HG03135 (cell line): ENCODE measurements around the gene KAT2A.
A peak's percentile ranks its signal among the peaks of the same experiment; 100 is the strongest.

Experiments used
- ATAC-seq: cut with Tn5 transposase; IDR thresholded peaks from one replicate; pipeline ENCODE4 v1.9.1; 2021; ENCODE audit warnings: mild to moderate bottlenecking, moderate library complexity; ENCODE audit not compliant: unreplicated experiment

The KAT2A gene

DNA sequence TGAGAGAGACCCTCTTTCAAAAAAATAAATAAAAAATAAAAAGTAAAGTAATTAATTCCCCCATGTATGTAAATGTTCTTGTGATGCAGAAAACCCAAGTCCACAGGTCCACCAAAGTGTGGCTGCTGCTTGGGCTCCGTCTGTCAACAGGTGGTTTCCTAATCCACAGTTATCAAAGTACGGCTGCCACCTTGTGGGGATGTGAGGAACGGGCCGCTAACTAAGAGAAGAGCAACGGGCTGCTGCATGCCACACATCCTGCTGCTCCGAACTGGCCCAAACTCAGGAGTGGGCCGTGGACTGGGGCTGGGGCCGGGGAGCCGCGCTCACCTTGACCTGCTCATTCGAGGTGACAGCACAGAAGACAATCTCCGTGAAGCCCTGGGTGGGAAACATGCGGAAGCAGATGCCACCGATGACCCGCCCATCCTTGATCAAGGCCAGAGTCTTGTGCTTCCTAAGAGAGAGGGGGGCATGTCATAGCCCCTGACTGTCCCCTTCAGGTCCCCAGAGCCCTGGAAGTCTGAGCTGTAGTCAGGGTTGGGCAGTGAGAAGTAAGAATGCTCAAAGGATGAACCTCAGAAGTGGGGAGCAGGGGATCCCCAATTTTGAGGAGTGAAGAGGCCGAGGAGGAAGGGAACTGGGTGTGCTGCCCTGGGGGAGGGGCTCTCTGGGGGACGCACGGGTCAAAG lies 4.3 kb downstream of the KAT2A start:
- ATAC-seq, result no peak

DNA sequence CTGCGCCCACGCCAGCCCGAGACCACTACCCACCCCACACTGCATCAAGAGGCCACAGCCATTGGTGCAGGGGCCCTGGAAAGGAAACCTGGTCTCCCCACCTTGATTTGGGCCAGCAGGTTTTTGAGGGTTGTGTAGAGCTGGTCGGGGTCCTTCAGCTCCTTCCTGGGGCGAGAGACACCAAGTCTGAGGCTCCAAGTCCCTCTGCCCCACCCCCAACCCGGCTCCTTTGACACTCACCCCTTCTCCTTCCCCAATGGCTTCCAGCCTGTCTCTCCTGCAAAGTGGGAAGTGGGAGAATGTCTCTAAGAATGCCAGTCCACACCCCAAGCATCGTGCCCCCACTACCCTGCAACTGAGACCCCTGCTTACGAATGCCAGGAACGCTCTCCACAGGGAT lies 7.0 kb downstream of the KAT2A start:
- ATAC-seq, result no peak

DNA sequence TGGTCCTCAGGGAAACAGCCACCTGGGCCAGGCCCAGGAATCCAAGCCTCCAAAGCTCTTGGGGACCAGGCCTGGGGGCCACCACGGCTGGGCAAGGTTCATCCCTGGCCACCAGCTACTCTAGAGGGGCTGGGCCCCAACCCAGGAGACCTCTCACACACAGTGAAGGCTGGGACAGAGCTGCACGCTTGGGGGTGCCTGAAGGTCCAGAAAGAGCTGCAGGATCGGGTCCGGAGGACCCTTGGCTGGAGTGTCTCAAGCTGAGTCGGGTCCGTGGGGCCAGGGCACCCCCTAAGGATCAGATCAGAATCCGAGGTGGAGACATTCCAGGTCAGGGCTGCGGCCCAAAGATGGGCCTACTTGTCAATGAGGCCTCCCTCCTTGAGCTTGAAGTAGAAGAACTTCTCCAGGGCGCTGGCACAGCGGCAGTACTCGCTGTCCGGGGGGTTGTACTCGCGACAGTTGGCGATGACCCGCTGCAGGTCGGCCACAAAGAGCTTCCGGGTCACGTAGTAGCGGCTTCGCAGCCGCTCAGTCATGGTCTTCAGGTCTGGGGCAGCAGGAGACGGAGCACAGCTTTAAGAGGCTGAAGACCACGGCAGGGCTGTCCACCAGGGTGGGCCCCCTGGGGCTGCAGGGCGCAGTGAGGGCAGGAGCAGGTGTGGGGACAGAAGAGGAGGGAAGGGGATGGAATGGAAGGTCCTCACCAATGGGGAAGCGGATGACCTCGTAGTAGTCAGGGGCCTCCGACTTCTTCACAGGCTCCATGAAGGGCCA lies 7.7 kb downstream of the KAT2A start:
- no peak for ATAC-seq

DNA sequence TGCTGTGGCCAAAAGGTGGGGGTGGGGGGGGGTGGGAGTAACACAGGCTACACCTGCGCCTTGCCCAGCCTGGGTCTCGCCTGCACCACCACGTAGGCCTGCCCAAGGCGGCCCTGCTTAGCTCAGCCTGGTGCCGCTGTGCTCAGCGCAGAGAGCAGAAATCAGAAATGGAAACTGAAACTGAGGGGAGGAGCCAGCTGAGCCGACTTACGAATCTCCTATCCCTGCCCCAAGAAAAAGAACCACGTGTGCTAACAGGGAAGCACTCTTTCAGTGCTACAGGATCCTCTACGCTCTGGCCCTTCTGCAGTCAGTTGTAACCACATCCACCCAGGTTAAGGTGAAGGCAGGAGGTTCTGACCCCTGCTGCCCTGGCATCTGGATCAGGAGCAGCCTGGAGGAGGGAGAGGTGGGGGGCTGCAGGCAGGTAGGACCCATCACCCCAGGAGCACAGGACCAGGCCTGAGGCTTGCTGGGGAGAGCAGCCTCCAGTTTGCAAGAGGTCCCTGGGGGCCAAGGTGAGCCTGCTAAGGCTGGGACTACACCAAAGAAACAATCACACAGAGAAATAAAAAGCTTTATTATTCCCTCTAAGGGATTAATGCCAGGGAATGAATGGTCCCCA lies 8.5 kb downstream of the KAT2A start, which contains the start of gene DHX58:
TSS of gene DHX58 (minus strand) at position 163 of the 625 bp plus-strand sequence. CDS start 822 bp downstream, outside the sequence.
- ATAC-seq, result peak; percentile 73

DNA sequence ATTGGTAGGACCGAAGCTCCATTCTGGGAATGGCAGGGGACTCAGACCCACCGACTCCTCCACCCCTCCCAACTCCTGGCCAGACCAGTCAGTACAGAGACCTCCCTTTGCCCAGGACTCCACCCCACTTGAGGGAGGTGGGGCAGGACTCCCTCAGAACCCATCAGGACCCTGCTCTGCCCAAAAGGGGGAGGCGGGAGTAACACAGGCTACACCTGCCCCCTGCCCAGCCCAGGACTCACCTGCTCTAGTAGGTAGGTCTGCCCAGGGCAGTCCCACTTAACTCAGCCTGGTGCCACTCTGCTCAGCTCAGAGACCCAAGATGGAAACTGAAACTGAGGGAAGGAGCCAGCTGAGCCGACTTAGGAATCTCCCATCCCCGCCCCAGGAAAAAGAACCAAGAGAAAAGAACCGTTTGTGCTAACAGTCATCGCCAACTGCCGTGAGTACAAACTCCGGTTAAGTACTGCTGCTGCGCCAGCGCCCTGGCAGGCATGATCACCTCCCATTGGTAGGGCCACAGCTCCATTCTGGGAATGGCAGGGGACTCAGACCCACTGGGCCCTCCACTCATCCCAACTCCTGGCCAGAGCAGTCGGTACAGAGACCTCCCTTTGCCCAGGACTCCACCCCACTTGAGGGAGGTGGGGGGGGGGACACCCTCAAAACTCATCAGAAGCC lies 9.2 kb downstream of the KAT2A start:
- peak; percentile 1 for ATAC-seq

DNA sequence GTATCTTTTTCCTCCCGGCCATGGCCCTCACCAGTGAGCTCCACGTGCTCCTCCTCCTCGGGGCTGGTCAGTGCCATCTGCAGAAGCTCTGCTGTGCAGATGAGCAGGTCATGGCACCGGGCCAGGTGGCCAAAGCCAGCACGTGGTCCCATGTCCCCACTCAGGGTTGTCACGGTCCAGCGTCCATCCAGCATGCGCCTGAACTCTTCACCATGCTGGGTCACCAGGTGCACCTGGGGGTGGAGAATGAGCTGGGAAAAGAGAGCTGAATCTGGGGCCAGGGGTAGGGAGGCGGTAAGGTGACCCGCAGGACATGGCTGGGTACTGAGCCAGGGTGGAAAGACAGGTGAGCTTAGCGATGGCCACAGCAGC lies 9.9 kb downstream of the KAT2A start:
- ATAC-seq, result no peak

DNA sequence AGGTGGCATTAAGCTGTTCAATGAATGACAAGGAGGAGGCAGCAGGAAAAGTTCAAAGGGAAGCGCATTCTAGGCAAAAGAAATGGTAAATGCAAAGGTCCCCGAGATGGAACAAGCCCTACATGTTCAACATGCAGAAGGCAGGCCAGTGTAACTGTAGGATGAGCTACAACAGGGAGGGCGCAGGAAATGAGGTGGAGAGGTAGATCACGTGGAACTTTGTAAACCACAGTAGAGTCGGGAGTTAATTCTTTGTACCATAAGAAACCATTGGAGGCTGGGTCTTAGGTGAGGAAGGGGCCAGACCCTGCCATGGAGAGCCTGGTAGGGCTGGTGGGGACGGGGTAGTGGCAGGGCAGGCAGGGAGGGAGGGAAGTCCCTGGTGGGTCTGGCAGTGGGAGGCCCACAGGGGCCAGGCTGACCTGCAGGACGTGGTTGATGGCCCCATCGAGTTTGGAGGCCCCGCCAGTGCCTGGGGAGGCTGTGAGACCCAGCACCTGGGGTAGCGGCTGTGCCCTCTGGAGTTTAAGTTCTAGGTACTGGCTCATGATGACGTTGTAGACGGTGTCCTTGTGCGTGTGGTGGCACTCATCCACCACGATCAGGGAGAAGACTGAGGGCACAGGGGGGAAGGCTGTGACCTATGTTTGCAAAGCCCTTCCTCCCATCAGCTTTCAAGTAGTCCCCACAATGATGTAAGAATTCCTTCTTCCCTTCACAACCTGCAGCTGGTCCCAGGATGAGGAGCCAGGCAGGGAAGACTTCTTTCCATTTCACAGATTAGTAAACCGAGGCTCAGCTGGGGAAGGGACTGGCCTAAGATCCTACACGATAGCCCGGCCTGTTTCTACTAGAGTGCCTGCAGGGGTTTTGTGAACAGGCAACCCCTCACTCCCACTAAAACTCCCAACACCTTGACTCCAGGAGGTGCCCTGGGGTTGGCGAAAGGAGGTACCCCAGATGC lies 10.6 kb downstream of the KAT2A start:
- ATAC-seq, result no peak

DNA sequence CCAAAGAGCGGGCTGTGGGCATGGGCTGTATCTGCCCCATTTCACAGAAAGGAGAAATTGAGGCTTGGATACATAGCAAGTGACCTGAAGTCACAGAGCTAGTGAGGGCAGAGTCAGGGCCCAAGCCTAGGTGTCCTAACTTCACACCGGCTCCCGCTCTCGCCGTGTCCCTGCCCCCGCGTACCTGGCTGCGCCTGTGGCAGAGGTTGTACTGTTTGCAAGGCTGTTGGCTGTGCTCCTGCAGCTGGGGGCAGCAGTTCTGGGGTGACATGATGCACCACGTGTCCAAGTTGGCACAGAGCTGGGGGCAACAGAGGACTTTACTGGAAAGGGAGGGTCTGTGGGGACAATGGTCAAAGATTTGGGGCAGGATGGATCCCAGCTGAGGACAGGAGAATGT lies 12.1 kb downstream of the KAT2A start:
- no peak for ATAC-seq

DNA sequence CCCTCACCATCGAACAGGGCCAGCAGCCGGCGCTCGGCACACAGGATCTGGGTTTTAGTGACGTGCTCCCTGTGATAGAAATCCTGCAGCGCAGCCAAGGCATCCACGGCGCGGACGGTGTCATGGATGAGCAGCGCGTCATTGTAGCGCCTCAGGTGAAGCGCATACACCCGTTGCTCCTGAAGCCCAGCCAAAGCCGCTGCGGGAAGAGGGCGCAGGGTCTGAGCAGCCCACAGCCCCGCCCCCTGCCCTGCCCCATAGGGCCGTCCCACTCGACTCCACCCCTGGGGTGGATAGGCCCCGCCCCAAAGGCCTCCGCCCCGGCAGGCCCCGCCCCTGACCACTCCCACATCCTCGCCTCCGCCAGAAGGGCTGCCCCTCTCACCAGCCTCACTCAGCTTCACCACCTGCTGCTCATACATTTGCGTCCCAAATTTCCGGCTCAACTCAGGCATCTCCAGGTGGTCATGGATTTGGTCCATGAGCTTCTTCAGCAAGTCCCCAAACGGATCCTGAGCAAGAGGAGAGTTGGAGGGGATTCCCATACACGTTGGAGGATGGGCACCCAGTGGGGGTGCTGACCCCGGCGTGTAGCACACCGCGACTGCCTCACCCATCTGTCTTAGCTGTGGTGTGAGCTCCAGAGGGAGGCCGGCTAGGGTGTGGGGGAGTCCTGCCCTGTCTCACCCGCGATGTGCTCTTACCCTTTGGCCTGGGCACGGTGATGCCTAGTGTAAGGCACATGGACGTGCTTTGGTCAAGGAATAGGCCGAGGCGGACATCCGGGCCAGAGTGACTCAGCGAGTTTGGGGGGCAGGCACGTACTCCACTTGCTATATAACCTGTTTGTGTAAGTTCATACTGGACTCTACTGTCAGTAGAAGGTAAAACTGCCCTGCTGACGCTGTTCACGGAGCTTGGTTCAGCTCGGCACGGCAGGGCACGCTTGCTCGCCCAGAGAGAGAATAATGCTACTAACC lies 13.3 kb downstream of the KAT2A start:
- peak; percentile 71 for ATAC-seq

DNA sequence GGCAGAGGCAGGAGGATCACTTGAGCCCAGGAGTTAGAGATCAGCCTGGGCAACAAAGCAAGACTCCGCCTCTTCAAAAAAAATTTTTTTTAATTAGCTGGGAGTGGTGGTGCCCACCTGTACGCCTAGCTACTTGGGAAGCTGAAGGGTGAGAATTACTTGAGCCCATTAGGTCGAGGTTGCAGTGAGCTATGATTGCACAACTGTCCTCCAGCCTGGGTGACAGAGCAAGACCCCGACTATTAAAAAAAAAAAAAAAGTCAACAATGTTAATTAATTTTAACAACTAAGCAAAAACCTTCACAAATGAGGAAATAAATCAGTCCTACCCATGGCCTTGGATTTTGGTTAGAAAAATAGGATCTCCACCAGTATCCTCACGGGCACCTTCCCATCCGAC lies 14.0 kb downstream of the KAT2A start:
- ATAC-seq, result no peak

DNA sequence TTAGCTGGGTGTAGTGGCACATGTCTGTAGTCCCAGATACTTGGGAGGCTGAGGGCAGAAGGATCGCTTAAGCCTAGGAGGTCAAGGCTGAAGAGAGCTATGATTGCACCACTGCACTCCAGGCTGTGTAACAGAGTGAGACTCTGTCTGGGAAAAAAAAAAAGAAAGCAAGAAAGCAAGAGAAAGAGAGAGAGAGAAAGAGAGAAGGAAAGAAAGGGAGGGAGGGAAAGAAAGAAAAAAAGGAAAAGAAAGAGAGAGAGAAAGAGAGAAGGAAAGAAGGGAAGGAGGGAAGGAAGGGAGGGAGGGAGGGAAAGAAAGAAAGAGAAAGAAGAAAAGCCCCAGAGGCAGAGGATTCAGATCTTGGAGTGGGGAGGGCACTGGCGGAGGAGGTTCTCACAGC lies 15.2 kb downstream of the KAT2A start:
- no peak for ATAC-seq

DNA sequence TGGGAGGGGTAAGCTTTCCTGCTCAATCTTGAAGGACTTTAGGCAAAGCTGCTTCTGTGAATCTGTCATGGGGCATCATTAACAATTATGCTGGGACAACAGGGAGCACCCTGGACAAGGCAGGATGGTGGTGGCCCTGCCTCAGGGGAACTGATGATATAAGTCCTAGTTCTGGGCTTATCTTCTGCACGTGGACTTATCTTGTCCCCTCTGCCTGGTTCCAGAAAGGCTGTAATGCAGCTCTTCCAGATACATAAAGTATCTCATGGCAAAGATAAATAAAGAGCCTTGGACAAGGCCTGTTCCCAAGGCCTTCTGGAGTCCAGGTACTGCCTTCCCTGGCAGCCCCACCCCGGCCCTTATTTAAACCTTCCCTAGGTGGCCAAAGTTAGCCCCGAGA lies 16.9 kb downstream of the KAT2A start:
- no peak for ATAC-seq

DNA sequence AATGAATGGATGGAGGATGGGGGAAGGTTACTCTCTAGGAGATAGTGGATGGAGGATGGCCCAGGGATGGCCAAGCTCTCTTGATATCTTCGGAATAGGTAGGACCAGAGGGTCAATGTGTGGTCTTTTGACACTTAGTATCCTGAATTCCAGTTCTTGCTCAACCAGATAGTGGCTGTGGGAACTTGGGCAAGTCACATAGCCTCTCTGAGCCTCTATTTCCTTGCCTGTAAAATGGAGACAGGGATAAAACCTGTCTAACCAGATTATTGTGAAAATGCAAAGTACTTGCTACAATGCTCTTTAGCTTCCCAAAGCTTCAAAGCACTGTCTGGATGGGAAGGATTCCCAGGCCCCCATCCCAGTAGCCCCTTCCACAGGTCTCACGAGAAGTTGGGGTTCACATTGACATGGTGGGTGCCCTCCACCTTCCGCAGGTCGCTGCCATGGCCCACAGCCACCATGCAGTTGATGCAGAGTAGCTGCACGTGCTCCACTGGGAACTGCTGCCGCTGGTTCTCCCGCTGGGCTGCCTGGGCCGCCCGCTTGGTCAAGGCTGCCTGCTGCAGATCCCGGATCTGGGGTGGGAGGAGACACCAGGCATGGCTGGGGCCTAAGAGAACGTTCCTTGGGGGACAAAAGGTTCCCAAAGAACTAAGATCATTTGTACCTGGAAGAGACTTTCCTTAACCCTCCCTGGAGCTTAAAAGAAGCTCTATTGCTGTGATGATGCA lies 17.8 kb downstream of the KAT2A start:
- no peak for ATAC-seq

DNA sequence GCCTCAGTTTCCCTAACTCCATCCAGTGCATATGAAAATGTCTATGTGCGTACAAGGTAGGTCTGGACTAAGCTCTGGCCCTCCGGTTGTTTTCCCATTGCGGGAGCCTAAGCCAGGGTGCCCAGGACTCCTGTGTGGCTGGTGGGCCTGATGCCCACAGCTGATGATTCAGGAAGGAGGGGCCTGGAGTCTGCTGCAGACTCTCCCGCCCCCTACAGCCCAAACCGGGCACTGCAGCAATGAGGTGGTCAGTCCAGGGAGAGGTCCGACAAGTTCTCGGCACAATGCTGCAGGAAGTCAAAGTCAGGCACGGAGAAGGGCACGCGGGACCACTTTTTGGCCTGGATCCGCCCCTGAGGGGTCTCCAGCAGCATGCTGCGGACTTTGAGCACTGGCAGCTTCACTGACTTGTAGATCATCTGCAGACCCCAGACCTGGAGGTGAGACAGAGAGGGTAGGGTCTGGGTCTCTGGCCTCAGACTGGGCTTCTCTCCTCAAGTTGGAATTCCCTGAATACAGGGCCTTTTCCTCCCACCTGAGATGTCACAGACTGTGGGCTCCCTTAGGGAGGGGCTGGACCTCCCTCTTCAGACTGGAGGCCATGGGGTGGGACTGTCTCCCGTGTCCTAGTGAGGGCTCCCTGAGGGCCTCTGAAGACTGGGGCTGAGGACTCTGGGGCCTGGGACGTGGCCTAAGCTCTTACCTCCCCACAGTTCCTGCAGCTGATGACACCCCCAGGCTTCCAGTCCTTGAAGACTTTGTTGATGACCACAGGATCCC lies 19.5 kb downstream of the KAT2A start:
- ATAC-seq, result no peak

DNA sequence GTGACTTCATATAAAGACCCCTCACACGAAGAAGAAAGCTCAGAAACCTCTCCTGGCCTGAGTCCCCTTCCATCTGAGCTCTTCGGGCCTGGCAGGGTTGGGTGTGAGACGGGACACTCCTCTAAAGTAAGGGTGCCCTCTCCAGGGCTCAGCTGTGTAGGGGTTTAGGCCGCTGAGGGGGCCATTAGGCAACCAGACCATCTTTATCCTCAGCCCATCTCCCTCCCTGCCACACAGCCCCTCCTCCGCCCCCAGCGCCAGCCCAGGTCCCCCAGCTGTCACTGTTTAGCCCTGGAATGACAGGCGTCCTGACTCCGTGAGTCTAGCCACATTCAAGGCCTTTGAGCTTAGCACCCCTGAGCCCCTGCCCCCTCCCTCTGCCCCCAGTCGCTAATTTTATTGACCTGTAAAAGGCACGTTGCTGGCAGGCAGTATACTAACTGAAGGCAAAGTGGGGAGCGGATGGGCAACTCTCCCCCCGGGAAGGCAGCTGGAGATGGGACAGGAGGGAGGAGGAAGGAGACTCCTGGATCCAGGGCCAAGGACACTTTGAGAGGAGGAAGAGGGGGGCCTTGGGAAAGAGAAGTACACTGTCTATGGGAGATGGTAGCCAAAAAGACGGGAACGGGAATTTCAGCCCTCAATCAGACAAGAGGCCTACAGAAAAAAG lies 22.3 kb downstream of the KAT2A start:
- no peak for ATAC-seq

DNA sequence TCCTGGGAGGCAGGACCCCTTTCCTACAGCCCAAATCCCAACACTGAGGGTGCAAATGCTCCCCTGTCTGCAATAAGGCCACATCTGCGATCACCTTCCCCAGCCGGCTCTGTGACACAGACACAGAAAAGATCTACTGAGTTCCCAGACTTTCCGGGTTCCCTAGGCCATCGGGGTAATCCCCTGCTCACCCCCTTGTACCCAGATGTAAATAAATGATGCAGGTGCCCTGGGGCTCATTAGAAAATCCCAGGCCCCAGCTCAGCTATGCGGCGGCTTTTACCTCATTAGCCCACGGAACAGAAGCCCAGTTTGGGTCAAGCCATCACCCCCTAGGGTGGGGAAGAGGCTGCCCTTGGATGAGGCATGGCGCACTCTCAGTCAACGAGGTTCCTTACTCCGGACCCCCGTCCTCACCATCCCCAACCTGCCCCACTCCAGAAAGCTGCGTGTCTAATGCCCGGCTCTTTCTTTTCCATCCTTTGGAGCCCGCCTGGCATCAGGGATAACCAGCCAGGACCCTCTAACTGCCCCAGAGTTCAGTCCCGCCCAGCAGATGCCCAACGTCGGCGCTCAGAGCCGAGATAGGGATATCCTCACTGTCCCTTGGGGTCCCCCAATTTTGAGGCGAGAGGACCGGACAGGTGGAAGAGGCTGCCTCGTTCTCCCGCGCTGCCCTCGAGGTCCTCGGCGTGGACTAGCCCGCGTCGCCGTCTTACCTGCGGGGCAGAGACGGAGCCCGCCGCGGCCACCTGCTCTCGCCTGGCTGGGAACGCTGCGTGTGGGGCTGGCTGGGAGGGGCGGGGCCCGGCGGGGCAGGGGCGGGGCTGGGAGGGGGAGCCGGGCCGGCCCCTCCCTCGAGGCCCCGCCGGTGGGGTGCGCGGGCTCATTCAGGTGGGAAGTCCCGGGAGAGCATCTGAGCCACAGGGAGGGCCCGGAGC lies 23.2 kb downstream of the KAT2A start, which contains the start of gene ZNF385C:
TSS of gene ZNF385C (minus strand) at position 783 of the 941 bp plus-strand sequence. CDS start 35,417 bp downstream, outside the sequence.
- no peak for ATAC-seq
